Measurements from ENCODE around the gene AUTS2.

DNA sequence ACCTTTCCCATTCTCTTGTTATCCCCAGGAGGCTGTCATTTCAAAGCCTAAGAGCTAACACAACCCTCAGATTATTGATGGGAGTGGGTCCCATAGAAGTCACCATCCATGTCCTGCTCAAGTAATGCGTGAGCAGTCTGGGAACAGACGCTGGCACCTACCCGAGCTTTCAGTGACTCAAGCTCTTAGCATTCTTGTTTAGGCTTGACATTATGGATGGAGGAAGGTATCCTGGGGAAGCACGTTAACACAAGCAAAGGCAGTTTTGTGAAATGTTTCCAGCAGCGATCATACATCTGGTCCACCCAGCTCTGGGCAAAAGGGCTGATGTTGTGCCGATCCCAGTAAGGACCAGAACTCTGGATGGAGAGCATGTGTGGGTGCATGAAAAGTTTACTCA lies 30.0 kb upstream of the AUTS2 start:
- TF ChIP-seq, protein P1, sequence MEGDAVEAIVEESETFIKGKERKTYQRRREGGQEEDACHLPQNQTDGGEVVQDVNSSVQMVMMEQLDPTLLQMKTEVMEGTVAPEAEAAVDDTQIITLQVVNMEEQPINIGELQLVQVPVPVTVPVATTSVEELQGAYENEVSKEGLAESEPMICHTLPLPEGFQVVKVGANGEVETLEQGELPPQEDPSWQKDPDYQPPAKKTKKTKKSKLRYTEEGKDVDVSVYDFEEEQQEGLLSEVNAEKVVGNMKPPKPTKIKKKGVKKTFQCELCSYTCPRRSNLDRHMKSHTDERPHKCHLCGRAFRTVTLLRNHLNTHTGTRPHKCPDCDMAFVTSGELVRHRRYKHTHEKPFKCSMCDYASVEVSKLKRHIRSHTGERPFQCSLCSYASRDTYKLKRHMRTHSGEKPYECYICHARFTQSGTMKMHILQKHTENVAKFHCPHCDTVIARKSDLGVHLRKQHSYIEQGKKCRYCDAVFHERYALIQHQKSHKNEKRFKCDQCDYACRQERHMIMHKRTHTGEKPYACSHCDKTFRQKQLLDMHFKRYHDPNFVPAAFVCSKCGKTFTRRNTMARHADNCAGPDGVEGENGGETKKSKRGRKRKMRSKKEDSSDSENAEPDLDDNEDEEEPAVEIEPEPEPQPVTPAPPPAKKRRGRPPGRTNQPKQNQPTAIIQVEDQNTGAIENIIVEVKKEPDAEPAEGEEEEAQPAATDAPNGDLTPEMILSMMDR (IDR thresholded peaks at IDR 0.05) = no peak
- no peak for TF ChIP-seq POLR2A (IDR thresholded peaks at IDR 0.05)
